SH-SY5Y (cell line): ENCODE results near the gene ABR.

Source experiments
- GATA2 ChIP-seq: IDR thresholded peaks from 2 replicates; pipeline ENCODE4 v1.6.1; 2011; ENCODE audit warnings: mild to moderate bottlenecking, low read depth, low read length
- GATA3 ChIP-seq: IDR thresholded peaks from 2 replicates; pipeline ENCODE4 v1.6.1; 2011; ENCODE audit warnings: low read depth, mild to moderate bottlenecking, low read length, moderate library complexity

GRCh38 chr17:1031711-1032110 lies 148.1 kb downstream of the ABR start:
- TF ChIP-seq GATA3: no peak
- no peak for TF ChIP-seq GATA2
